ENCODE data around the gene ELAPOR2. TPM values are rescaled to one million over a fixed set of nuclear protein-coding genes. Genes with fewer than 3 reads are reported as not detected.

Gene ELAPOR2
- total RNA-seq, 2 donors from 2014 or later = 2.3 to 4.1 TPM

Other genes with a start within 250 kb of the ELAPOR2 start
- gene DMTF1, start 92.8 kb upstream of the ELAPOR2 start, total RNA-seq = 100 to 1,000 TPM in 1 of 2 donors, 10 to 100 TPM in 1; 85.1 to 106 TPM
- 10 to 100 TPM; 41.4 to 85.5 TPM for gene TMEM243, start 160.1 kb upstream of the ELAPOR2 start, total RNA-seq

Measured in activated naive CD4-positive, alpha-beta T cell treated with anti-CD3 and anti-CD28 coated beads, Interleukin-2, amount 50 U/mL, for 72 hours (primary cell).